HG02840 (cell line): ENCODE data around the gene MRAS.

Experiments
- ATAC-seq: cut with Tn5 transposase; IDR thresholded peaks from one replicate; pipeline ENCODE4 v1.9.1; 2021; ENCODE audit warnings: mild to moderate bottlenecking, moderate library complexity, moderate number of reproducible peaks; ENCODE audit not compliant: unreplicated experiment, low FRiP score

The MRAS gene

DNA sequence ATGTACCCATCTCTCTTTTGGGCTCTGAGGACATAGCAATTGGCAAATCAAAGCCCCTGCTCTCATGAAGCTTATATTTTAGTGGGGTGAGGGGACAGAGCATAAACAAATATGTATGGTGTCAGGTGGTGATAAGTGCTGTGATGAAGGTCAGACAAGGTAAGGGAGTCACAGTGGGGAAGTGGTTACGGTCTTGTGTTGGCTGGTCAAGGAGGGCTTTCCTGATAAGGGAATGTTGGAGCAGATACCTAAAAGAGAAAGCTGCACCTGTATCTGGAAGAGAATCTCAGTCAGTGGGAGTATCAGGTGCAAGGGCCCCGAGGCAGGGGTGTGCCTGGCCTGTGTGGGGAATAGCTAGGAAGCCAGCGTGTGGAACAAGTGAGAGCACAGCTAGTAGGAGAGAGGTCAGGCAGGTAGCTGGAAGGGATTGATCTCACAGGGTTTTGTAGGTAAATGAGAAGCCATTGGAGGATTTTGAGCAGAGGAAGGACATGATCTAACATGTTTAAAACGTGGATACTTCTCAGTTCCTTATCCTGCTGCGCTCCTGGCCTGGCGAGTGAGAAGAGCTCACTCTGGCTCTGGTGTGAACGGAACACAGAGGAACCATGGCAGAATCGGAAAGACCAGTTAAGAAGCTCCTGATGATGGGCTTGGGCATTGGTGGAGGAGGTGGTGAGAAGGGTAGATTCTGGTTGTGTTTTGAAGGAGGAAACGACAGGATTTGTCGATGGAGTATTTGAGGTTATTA lies 35.5 kb downstream of the MRAS start:
- no peak for ATAC-seq

DNA sequence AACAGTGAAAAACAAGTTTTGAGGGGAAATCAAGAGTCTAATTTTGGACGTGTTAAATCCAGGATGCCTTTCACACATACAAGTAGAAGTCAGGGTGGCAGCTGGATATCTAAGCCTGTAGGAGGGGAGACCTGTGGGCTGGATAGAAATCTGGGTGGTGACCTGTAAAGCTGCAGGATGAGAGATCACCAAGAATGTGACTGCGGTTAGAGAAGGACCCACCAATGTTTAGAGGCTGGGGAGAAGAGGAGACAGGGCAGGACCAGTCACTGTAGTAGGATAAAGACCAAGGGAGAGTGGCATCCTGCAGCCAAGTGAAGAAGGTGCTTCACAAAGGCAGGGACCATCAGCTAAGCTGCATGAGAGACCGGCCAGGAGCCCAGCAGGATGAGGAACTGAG lies 36.2 kb downstream of the MRAS start:
- no peak for ATAC-seq

DNA sequence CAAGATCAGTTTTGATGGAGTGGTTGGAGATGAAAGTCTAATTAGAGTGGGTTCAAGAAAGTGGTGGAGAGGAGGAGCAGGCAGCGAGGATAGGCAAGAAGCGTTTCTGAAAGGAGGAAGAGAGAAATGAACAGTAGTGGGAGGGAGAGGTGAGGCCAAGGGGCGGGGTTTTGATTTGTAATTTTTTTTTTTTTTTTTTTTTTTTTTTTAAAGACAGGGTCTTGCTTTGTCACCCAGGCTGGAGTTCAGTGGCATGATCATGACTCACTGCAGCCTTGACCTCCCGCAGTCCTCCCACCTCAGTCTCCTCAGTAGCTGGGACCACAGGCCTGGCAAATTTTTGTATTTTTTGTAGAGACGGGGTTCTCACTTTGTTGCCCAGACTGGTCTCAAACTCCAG lies 36.6 kb downstream of the MRAS start:
- ATAC-seq = no peak

DNA sequence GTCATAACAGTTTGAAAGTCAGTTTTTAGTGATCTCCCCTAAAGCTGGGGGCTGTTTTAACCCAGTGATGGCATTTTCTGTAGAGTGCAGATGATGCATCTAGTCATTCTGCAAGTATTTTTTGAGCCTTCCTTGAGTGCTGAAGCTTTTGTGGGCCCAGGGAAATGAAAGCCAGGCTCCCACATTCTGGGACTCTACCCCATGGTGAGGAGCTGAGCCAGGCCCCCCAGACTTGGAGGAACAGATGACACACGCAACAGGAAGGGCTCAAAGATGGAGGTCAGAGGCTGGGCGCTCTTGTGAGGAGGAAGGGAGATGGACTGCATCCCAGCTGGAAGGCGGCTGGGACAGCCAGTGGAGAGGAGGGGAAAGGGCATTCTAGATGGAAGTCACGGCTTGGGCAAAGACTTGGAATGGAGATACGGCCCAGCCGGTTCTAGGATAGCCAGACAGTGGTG lies 40.8 kb downstream of the MRAS start:
- no peak for ATAC-seq

DNA sequence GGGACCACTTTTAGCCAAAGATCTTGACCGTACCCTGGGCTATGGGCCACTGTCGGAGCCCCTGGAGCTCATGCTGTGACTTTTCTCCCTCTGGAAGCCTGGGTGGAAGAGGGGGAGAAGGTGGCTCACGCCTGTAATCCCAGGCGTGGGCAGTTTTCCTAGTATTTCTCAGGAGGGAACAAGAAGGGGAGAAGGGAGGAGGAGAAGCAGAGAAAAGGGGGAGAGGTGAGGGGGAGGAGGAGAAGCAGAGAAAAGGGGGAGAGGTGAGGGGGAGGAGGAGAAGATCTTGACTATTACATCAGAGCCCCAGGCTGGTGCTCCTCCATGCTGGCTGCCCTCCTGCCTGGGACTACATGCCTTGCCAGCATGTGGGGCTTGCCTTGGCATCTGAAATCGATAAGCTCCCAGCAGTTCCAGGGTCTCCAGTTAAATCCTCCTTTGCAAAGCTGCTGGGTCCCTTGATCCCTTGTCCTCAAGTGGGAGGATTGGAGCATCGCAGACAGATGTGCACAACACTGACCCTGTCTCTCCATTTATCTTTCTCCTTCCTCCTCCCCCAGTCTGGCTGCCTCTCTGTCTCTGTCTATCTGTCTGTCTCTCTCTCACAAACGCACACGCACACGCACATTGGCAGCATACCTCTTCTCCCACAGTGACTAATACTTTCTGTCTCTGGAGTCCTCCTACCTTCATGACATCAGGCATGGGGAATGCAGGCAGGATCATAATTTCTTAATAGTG lies 41.6 kb downstream of the MRAS start:
- ATAC-seq = no peak

DNA sequence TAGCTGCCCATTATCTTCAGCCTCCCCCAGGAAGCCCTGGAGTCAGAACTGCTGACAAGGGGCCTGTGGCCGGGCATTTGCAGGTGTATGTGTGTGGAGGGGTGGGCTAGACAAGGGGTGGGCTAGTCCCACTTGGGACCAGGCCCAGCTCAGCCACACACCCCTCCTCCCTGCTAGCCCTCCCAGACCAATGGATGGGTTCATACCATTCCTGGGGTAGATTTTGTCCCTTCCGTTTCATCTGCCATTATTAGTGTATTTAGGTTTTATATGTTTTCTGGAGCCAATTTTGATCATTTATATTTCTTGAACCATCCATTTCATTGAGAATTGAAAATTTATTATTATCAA lies 42.2 kb downstream of the MRAS start:
- no peak for ATAC-seq

DNA sequence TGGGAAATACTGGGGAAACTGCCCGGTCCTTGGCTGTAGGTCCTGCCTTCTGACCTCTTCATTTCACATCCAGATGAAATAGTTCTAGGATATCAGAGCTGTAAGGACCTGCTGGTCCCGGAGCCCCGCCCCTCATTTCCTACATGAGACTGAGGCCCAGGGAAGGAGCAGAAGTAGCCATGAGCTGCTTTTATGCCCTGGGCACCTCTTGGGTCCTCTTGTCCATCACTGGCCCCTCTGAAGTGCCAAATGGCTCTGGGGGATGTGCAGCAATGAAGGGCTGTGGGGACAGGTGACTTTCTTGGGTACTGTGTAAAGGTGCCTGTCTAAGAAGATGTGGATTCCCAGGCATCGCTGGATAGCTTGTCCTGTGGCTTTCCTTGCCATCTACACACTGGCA lies 45.8 kb downstream of the MRAS start:
- no peak for ATAC-seq

DNA sequence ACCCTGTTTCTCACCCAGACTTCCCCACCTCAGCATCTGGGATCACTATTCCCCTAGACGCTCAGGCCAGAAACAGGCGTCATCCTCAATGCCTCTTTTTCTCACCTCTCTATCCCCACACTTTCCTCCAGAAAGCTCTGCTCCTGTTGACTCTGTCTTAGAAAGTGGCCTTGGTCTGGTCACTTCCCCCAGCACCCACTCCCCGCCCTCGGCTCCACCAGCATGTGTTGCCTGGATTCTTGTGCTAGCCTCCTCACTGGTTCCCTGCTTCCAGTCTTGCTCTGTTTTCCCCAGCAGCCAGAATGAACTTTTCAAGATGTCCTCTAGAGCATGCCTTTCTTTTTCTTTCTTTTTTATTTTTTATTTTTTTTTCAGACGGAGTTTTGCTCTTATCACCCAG lies 46.3 kb downstream of the MRAS start:
- no peak for ATAC-seq

DNA sequence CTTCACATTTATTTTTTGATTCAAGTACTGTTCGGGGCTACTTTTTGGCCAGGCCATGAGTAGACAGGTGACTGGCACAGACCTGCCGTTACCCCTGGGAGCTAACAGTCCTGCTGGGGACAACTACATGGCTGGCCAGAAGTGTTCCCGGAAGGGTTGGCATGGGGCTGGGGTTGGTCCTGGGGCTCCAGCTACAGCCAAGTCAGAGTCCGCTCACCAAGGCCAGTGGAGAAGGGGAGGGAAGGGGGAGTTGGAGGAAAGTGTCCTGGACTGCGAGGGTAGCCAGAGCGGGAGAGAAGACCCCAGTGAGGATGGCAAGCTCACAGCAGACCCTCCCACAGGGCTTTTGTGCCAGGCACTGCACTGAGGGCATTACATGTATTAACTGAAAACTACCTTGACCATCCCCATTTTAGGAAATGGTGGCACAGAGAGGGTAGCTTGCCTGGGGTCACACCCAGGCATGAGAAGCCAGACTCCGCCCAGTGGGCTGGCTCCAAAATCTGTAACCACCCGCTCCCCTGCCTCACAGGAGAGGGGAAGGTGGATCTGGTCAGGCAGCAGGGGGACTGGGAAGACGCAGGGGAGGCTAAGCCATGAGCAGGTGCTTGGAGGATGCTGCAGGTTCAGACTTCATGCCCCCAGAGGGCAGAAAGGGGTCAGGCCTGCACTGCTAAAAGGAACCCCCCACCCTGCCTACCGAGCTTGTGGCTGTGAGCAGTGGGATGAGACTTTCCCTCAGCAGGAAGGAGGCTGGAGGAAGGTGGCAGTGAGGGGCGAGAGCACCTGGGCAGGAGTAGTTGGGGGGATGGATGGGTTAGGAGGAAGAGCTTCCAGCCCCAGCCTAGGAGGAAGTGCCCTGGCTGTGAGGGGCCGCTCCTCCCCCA lies 47.7 kb downstream of the MRAS start:
- no peak for ATAC-seq

DNA sequence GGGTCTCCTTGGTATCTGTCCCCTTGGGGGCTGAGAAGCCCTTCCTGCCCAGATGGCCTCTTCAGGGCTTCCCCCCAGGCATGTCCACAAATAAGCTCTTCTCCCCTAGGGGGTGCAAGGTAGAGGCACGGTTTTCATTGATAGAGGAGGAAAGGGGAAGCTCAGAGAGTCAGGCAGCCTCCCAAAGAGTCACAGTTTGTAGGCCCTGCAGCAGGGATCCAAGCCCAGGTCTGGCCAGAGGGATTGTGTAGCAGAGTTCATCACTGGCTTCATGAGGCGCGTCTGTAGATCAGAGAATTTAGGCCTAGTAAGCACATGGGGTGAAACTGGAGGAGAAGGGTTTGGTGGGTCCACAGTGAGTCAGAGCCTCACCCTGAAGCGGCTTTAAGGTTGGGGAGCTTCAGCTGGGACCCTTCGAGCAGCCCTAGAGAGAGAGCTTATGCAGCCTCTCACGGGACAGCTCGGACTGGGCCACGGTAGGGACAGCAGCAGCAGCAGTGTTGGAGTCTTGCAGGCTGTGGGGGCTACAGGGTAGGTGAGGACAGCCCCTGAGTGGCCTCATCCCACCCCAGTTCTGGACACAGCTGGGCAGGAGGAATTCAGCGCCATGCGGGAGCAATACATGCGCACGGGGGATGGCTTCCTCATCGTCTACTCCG lies 48.5 kb downstream of the MRAS start:
- ATAC-seq = no peak

DNA sequence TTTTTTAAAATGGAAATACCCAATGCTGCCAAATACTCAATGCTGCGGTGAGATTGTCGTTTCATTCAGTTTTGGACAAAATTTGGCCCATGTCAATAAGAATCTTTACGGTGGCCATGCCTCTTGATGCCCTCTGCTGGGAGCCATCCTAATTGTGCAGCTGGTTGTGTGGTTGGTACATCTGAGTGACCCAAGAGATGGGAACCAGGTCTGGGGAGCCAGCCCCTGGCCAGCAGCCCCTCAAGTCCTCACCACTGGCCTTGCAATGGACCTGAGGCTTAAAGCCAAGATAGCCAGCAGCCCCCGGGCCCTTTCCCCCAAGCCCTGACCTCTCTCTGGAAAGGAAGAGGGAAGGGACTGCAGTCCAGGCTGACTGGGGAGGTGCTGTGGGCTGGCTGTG lies 49.6 kb downstream of the MRAS start:
- ATAC-seq = no peak

DNA sequence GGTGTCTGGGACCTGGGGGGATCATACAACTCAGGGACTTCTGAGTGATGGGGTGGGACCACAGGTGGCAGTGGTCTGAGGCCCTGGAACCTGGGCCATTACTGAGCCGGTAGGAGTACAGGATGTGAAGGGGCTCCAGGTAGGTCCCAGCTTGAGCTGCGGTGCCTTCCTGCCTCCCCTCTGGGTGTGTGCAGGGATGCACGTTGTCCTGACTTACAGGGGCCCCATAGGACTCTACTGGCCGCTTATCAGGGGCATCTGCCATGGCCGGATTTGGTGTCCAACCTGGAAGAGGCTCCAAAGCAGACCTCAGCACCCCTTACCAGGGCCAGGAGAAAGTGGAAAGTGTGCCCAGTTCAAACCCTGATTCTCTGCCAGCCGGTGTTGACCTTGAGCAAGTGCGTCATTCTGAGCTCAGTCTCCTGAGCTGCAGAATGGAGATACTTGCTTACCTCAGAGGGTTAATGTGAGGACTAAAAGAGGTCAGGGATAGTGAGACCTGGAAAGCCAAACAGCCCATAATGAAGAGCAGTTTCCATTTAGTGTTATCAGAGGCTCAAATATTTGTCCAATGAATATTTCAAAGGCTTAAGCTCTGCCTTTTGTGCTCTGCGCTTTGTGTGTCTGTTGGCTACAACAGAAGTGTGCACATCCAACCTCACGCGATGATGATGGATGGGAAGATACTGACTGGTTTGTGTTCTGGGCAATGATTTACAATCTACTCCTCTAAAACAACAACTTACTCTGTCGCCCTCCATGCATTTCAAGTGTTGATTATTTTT lies 50.6 kb downstream of the MRAS start:
- ATAC-seq = no peak

DNA sequence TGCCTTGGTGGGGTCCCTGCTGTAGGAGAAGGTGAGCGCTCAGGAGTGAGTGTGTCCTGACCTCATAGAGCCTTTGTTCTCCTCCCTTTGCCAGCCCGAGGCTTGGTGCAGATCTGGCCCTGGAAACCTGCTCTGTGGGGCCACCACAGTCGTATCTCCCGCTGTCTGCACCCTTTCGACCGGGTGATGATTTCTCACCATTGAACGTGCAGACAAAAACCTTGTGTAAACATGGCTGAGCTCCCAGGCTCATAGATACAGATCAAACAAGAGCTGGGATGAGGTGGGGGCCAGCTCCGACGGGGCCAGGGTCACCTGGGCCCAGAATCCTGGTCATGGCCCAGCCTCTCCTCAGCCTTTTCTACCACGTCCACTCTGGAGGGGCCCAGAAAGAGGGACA lies 51.4 kb downstream of the MRAS start:
- ATAC-seq = no peak

DNA sequence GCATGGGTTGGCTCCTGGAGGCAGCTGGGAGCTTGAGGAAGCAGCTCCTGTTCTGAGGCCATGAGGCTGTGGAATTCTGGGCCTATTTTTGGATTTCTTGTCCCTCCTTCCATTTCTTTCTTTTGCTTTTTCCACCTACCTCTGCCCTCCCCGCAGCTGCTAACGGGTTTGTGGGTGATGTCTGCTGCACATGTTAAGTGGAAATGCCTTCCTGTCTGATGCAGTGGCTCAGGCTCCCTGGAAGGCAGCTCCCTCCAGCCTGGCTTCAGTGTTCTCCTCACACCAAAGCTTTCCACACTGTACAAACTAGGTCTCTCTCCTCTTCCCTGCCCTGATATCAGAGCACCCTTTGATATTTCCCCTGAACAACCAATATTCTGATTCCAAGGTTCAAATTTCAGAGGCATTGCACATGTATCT lies 52.3 kb downstream of the MRAS start:
- no peak for ATAC-seq

DNA sequence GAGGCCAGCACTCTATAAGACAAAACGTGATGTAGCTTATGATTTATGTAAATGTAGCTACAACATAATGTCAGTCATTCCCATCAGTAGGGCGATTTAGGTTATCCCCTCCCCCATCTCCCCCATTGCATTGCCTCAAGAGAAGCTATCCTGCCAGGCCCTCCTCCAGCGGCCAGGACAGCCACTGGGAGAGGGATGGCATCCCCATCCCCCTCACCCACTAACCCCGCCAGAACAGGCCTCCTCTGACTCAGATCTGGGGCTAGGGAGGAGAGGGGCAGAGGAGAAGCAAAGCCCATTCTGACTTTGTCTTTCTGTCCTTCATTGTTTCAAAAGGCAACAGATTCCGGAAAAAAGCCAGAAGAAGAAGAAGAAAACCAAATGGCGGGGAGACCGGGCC lies 53.5 kb downstream of the MRAS start:
- ATAC-seq = no peak

DNA sequence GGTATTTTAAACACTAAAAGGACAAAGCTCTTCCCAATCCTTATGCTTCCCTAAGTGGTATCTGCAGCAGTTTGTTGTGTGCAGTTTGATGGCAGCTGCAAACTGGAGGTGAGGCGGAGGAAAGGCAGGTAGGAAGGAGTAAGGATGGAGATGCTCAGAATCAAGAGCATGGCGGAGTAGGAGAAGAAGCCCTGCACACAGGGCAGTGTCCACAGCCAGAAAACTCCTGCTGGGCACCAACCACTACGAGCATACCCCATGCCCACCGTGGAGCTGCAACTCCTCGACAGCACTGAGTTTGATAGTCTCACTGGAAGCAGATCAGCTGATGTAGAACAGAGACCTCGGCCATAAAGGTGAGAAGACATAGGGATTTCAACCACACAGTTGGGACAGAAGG lies 55.7 kb downstream of the MRAS start:
- ATAC-seq = no peak

DNA sequence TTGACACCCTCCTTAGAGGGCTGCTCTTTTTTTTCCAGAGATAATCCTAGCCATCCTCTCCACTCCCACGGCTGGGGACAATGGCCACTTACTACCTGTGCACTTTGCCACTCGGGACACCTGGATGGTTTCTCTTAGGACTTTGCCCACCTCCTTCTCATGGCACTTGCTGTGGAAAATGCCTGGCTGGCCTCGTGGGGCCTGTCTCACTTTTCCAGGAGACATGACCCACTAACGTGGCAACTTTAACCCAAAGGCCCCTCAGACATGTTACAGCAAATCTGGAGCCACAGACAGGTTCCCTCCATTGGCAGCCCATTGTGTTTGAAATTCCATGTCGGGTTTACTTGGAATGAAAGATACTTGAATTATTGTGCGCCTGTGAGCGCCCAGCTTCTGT lies 56.6 kb downstream of the MRAS start:
- no peak for ATAC-seq

DNA sequence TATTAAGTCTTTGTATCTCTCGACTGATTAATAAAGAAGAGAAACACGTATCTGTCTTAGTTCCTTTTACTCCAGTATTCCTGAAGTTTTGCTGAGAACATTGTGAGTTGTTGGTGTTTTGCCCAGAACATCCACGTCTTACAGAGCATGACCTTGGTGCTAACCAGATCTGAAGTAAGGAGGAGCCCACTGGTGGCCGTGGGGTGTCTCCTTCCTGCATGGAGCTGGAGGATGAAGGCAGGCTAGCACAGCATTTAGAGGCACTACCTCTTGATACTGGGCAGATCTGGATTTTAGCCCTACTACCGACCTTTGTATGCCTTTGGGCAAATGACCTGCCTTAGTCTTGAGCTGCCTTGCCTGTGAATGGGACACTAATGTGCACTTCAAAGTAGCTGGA lies 57.1 kb downstream of the MRAS start:
- ATAC-seq = no peak

DNA sequence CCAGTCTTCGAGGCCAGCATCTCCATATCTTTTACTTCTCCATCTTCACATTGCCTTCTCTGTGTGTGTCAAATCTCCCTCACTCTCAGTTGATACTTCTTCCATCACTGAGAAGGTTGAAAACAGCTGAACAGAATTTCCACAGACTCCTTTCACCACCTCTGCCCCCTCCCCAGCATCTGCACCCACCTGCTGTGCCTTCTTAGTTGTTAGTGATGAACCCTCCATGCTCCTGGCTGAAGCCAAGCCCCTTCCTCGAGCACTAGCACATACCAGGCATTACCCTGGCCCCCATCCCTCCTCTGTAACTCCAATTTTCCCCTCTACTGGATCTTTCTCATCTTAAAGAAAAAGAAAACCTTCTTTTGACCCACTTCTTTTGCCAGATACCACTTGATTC lies 58.2 kb downstream of the MRAS start:
- ATAC-seq = no peak
